ENCODE measurements around the gene SSR1.
"Not testable (repeated sequence)": the region's sequence is repeated elsewhere in the genome, so short reads cannot be mapped to it uniquely, and the experiment has no call there.

The SSR1 gene

GRCh38 chr6:7316658-7317533 lies 3.9 kb upstream of the SSR1 start:
- no peak for DNase-seq

GRCh38 chr6:7315948-7316365 lies 3.0 kb upstream of the SSR1 start:
- DNase-seq = no peak

GRCh38 chr6:7315087-7315947 lies 2.3 kb upstream of the SSR1 start:
- DNase-seq = not testable (repeated sequence)

- no peak for DNase-seq
Observed at GRCh38 chr6:7314414-7314813, 1.4 kb upstream of the SSR1 start.

- no peak for DNase-seq
Observed at GRCh38 chr6:7313505-7314165, 636 bp upstream of the SSR1 start.

- DNase-seq = no peak
Observed at GRCh38 chr6:7311917-7312615, 933 bp downstream of the SSR1 start.

- DNase-seq = no peak
Observed at GRCh38 chr6:7311176-7311575, 1.8 kb downstream of the SSR1 start.

- no peak for DNase-seq
Observed at GRCh38 chr6:7309050-7309449, 3.9 kb downstream of the SSR1 start.

- DNase-seq = no peak
Observed at GRCh38 chr6:7307533-7307932, 5.5 kb downstream of the SSR1 start.

- DNase-seq = no peak
Observed at GRCh38 chr6:7304821-7305220, 8.2 kb downstream of the SSR1 start.

- DNase-seq = no peak
Observed at GRCh38 chr6:7301702-7302101, 11.3 kb downstream of the SSR1 start.

- no peak for DNase-seq
Observed at GRCh38 chr6:7300926-7301325, 12.1 kb downstream of the SSR1 start.

- DNase-seq = no peak
Observed at GRCh38 chr6:7298113-7298512, 14.9 kb downstream of the SSR1 start.

GRCh38 chr6:7296602-7297001 lies 16.4 kb downstream of the SSR1 start:
- DNase-seq = no peak

GRCh38 chr6:7295916-7296315 lies 17.1 kb downstream of the SSR1 start:
- DNase-seq = no peak

GRCh38 chr6:7292596-7293255 lies 20.3 kb downstream of the SSR1 start:
- DNase-seq = no peak

- no peak for DNase-seq
Observed at GRCh38 chr6:7290079-7290478, 22.9 kb downstream of the SSR1 start.

- no peak for DNase-seq
Observed at GRCh38 chr6:7285416-7285815, 27.6 kb downstream of the SSR1 start.

GRCh38 chr6:7283676-7284075 lies 29.3 kb downstream of the SSR1 start:
- DNase-seq = no peak

- no peak for DNase-seq
Observed at GRCh38 chr6:7282097-7282906, 30.7 kb downstream of the SSR1 start.

GRCh38 chr6:7276199-7276524 lies 36.8 kb downstream of the SSR1 start:
- no peak for DNase-seq

Data from SIG-M5 (cell line).